Stimulated activated CD4-positive, alpha-beta T cell treated with anti-CD3 and anti-CD28 coated beads, Interleukin-12 subunit alpha, Interleukin-12 subunit beta, amount 100 ng/mL, for 4 hours (primary cell): ENCODE data around the gene LLGL2.
"Not testable (repeated sequence)": the region's sequence is repeated elsewhere in the genome, so short reads cannot be mapped to it uniquely, and the experiment has no call there.

Experiments used
- DNase-seq: peaks from one replicate; pipeline ENCODE4 v3.0.0-alpha.2; 2020

Gene LLGL2, protein sequence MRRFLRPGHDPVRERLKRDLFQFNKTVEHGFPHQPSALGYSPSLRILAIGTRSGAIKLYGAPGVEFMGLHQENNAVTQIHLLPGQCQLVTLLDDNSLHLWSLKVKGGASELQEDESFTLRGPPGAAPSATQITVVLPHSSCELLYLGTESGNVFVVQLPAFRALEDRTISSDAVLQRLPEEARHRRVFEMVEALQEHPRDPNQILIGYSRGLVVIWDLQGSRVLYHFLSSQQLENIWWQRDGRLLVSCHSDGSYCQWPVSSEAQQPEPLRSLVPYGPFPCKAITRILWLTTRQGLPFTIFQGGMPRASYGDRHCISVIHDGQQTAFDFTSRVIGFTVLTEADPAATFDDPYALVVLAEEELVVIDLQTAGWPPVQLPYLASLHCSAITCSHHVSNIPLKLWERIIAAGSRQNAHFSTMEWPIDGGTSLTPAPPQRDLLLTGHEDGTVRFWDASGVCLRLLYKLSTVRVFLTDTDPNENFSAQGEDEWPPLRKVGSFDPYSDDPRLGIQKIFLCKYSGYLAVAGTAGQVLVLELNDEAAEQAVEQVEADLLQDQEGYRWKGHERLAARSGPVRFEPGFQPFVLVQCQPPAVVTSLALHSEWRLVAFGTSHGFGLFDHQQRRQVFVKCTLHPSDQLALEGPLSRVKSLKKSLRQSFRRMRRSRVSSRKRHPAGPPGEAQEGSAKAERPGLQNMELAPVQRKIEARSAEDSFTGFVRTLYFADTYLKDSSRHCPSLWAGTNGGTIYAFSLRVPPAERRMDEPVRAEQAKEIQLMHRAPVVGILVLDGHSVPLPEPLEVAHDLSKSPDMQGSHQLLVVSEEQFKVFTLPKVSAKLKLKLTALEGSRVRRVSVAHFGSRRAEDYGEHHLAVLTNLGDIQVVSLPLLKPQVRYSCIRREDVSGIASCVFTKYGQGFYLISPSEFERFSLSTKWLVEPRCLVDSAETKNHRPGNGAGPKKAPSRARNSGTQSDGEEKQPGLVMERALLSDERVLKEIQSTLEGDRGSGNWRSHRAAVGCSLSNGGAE

DNA sequence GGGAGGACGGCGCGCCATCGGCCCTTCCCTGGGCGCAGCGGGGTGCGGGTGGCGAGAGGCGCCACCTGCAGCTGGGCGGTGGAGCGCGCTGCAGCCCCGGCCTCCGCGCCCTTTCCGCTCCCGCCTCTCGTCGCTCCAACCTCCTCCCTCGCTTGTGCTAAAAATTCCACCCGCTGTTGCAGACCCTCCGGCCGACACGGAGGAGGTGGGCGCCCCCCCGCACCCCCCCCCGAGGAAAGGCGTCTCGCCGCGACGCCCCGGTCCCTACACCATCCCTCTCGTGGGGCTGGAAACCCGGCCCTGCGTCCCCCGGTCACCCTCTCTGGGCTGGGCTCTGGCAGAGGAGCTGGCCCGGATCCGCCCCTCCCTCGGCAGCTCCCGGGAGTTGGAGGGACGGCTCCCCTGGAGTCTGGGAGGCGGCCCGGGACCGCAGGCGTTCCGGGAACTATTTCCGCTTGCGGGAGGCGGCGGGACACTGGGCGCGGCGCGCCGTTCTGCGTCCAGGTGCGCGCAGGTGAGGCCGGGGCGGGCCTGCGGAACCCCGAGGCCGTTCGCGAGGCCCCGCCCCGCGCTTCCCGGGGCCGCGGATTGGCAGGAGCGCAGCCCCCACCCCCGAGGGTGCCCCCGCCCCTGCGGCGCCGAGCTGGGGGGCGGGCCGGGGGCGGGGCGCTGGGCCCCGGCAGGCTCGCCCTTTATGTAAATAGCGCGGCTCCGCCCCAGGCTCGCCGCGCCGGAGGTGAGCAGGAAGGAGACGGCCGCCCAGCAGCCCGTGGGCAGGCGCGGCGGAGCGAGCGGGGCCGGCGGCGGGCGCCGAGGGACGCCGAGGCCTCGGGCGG is at the start of gene LLGL2:
LLGL2 (plus strand) TSS at position 728 of the 836 bp plus-strand sequence. CDS start 17,730 bp downstream, outside the sequence.
- peak; percentile 78 for DNase-seq

DNA sequence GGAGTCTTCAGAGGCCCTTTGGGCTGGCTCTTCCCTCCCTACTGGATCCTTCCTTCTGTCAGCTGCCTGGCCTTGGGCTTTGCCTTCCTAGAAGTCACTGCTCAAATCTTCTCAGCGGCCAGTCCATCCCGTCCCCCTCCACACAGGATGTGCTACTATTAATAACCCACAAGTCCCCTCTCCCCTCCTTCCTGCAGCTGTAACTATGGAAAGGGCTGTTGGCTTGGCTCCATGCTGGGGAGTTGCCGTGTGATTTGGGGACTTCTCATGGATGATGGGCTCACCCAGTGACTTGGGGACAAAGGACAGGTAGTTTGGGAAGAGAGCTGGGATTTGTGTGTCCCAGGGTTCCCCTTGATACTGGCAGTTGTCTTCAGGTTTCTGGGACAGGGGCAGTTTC is 49.6 kb upstream of the LLGL2 start:
- DNase-seq, result no peak

DNA sequence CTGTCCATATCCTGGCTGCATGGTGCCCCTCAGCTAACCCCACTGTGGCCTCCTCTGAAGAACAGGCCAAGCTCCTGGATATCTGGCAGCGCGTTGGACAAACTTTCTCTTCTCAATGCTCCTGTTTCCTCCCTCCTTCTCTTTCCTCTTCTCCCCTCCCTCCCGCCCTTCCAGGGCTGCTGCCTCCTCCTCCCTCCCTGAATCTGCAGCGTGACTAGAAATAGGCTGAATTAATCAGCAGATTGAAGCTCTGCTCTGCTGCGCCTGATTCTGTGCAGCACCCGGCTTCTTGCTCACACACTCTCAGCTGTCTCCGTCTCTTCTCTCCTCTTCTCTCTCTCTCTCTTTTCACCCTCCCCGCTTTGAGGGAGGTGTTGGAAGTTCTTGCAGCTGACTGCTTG is 49.2 kb upstream of the LLGL2 start:
- no peak for DNase-seq

DNA sequence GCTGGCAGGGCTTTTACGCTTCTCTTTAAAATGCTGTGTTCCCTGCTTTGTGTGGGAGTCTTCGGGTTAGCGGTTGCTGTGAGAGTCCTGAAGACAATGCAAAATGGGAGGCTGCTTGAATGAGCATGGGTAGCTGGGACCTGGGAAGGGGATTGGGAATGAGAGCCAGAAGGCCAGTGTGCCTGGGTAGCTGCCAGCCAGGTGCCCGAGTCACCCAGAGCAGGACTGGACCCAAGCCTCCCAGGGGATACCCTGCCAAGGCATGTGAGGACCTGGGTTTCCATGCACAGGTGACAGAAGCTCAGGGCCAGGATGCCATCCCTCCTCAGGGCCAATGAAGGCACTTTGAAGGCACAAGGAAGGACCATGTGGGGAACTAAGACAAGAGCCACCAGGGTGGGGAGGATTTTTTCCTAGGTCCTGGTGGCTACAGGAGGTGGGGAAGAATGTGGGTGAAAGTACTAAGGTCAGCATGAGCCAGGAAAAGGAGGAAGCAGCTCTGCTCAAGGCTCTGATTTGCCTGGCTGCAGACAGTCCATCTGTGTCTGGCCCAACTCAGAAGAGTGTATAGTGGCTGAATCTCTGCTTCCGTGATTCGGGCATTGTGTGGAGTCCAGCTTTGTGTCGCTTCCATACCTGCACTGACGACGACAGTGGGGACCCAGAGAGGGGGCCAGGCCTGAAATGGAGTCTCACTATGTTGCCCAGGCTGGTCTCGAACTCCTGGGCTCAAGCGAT is 48.6 kb upstream of the LLGL2 start:
- DNase-seq, result no peak

DNA sequence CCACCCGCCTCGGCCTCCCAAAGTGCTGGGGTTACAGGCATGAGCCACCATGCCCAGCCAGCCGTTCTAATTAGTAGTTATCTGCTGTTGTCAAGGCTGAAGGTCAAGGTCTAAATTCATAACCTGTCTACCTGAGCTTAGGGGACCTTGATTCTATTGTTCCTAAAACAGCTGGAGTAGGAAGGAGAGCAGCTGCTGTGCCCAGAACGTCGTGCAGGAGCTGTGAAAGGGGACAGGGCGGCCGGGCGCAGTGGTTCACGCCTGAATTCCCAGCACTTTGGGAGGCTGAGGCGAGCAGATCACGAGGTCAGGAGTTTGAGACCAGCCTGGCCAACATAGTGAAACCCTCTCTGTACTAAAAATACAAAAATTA is 48.0 kb upstream of the LLGL2 start:
- DNase-seq, result not testable (repeated sequence)

DNA sequence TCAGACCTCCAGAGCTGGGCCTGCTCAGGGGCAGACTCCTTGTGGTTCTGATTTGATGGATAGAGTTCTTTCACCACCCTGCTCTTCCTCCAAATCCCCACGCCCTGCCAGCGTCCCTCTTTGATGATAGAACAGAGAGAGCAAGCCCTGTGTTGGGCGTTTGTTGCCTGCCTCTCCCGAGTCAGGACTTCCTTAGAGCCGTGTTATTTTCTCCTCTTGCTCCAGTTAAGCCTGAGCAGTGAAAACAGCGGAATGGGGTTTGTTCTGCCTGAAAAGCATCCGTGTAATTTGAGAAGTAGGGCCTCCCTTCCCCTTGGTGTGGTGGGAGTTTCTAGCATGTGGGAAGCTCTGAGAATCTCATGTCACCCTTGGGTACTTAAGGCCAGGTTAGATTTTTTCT is 47.0 kb upstream of the LLGL2 start:
- DNase-seq, result no peak

DNA sequence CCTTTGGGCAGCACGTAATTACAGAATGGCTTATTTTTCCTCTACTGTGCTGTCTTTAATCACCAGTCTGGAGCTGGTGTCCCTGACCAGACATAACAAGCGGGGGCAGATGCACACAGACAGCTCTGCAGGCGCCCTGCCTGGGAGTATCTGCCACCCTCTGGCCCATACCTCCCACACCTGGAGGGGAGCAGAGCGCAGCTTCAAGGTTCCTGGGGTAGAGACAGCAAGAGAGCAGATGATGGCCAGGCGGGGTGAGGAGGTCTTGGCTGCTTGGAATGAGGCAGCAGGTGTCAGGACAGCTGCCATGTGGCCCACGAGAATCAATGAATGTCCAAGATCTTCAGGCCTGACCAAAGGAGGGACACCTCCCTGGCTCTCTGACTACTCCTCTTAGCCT is 45.2 kb upstream of the LLGL2 start:
- no peak for DNase-seq

DNA sequence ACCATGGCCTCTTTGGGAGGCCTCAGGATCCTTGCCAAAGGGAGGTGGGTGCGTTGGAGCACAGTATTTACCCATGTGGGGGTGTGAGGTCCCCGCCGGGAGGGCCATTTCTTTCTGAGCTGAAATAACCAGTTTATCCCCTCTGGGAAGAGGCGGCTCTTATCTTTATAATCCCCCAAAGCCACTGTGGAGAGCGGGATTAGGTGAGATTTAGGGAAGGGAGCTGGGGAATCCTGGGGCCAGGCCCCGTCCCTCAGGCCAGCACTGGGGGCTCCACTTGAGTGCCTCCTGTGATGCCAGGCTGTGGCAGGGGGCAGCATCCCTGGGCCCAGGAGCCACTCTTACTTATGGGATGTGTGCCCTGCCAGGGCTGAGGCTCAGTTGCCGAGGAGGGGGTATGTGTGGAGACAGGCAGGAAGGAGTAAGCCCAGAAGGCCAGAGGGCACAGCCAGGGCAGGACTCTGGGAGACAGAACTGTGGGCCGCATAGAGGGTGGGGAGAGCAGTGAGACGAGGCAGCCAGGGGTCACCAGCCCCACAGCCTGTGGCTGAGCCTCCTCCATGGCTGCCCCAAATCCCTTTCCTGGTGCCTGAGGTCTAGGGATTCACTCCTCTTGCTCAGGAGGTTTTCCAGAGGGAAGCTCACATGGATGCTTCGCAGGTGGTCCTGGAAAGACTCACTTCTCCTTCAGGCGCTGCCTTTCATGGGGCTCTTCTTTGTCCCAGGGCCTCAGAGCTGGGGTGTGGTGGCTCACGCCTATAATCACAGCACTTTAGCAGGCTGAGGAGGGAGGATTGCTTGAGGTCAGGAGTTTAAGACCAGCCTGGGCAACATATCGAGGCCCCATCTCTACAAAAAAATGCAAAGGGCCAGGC is 44.1 kb upstream of the LLGL2 start:
- DNase-seq, result no peak

DNA sequence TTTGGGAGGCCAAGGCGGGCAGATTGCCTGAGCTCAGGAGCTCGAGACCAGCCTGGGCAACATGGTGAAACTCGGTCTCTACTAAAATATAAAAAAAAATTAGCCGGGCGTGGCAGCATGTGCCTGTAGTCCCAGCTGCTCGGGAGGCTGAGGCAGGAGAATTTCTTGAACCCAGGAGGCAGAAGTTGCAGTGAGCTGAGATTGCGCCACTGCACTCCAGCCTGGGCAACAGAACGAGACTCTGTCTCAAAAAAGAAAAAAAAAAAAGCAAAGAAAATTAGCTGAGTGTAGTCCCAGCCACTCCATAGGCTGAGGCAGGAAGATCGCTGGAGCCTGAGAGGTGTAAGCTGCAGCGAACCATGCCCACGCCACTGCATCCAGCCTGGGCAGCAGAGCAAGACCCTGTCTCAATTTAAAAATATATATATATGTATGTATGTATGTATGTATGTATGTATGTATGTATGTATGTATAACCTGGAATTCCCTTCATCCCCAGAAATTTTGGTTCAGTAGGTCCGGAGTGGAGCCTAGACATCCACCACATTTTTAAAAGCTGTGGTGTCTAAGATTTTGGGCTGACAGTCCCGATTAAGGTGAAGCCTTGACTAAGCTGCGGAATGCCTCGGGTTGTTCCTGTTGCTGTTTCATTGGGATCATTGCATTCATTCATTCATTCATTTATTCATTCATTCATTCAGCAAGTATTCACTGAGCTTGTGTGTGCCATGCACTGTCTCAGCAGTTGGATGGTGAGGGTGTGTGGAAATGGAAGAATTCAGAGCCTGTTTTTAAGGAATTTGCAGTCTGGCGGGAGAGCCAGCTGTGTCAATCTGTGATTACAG is 43.2 kb upstream of the LLGL2 start:
- no peak for DNase-seq

DNA sequence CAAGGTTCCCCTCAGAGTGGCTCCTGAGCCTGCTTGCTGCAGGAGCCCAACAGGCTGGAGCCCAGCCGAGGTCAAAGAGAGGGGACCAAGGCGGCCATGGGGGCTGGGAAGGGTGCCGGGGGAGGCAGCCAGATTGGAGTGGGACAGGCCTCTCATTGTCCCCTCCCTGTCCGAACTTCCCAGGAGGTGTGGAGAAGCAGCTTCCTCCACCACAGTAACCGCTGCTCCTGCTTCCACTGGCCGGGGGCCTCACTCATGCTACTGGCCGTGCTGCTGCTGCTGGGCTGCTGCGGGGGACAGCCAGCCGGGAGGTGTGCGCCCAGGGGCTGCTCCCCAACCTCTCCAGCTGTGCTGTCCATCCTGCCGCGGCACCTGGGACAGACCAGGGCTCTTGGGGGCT is 39.8 kb upstream of the LLGL2 start:
- DNase-seq, result no peak

DNA sequence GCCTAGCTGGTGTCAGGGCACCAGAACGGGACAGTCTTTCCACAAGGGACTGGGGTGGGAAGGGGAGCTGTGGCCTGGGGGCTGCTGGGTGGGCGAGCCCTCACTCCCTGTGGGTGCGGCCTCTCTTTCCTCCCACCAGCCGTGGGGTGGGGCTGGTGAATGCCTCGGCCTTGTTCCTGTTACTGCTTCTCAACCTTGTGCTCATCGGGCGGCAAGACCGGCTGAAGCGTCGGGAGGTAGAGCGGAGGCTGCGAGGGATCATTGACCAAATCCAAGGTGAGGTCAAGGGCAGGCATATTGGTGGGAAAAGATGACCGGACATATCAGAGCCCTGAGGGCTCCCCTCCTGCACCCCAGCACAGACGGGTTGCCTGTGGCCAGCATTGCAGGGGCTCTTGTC is 39.3 kb upstream of the LLGL2 start:
- DNase-seq, result no peak

DNA sequence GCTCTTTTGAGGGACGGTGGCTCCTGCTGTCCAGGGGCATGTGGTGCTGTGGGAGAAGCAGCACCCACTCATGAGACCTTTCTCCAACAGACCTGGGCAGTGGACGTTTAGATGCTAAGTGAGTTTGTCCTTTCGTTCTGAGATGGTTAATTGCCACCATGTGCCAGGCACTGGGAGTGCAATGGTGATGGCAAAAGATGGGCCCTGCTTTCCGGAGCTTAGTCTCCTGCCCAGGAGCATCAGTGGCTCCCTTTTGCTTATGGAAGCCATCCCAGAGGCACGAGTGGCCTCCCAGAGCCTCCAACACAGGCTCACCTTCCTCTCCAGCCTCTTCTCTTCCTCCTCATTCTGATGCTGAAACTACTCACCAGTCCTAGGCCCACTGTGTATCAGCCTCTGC is 38.5 kb upstream of the LLGL2 start:
- DNase-seq, result no peak

DNA sequence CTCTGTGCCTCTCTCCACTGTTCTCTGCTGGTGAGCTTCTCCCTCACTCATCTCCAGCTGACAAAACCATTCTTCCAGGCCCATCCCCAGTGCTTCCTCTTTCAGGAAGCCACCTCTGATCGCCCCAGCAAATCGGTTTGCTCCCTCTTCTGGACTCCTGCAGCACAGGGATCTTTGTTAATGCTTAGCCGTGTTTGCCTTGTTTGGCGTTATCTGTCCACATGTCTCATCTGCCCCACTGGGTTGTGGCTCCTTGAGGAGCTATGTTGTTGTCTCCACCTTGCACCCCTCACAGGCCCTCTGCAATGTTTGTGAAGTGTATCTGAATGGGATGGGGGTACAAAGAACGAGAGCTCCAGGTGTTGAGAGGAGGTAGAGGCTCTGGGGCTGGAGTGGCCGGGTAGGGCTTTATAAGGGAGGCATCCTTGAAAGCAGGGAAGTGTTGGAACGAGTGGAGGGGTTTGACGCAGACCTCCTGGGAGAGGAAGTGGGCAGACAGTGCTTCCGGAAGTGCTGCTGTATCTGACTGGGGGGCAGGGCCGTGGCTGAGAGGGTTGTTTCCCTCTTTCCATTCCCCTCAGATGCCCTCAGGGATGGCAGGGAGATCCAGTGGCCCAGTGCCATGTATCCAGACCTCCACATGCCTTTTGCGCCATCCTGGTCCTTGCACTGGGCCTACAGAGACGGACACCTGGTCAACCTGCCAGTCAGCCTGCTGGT is 38.0 kb upstream of the LLGL2 start:
- DNase-seq, result peak; percentile 11

DNA sequence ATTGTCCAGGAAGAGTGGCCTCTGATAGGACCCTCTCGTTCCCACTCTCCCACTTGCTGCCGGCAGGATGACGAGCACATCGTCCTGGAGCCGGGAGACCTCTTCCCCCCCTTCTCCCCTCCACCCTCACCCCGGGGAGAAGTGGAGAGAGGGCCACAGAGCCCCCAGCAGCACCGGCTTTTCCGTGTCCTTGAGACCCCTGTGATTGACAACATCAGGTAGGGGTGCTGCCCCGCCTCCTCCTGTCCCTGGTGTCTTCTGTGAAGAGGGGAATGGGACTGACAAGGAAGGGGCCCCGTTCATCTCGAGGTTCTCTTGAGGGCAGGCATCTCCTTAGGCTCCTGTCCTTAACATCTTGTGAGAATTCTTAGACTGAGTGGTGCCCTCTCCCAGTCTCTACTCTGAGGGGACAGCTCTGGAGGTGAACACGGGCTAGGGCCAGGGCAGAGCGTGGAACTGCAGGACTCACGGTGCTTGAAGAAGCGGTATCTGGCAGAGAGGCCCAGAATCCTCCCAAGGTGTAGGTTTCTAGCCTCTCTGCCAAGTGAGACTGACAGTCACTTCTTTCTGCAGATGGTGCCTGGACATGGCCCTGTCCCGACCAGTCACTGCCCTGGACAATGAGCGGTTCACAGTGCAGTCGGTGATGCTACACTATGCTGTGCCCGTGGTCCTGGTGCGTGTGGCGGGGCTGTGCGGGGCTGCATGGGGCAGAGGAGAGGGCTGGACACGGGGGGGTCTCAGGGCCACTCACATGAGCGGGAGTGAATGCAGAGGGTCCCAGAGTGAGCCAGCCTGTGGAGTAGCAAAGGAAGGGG is 36.6 kb upstream of the LLGL2 start:
- DNase-seq, result no peak

DNA sequence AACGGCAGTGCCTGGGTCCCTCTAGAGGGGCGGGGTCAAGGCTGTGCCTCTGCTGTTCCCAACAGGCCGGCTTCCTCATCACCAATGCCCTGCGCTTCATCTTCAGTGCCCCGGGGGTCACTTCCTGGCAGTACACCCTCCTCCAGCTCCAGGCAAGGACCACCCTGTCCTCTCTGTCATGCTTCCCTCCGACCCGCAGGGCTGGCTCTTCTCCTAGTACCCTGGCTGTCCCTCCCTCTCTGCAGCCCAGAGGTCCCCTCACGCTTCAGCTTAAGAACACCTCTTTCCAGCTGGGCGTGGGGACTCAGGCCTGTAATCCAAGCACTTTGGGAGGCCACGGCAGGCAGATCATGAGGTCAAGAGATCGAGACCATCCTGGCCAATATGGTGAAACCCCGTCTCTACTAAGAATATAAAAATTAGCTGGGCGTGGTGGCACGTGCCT is 36.0 kb upstream of the LLGL2 start:
- no peak for DNase-seq

DNA sequence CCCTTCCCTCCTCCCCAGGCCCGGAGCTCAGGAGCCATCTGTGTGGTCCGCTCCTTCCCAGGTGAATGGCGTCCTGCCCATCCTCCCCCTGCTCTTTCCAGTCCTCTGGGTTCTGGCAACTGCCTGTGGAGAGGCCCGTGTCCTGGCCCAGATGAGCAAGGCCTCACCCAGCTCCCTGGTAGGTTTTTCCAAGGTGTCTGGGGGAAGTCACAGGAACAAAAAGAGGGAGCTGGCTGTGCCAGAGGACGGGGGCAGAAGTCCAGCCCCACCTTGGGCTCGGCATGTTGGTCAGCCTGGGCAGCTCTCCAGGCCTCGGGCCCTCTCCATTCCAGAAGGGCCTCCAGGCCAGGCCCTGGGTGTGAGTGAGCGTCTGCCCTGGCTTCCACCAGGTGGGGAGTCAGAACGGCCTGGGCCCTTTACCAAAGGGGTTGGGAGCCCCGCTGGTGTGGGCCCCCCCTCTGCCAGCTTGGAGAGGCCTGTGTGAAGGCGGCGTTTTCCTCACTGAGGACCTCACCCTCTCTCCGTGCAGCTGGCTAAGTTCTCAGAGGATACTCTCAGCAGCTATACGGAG is 35.2 kb upstream of the LLGL2 start:
- DNase-seq, result no peak

DNA sequence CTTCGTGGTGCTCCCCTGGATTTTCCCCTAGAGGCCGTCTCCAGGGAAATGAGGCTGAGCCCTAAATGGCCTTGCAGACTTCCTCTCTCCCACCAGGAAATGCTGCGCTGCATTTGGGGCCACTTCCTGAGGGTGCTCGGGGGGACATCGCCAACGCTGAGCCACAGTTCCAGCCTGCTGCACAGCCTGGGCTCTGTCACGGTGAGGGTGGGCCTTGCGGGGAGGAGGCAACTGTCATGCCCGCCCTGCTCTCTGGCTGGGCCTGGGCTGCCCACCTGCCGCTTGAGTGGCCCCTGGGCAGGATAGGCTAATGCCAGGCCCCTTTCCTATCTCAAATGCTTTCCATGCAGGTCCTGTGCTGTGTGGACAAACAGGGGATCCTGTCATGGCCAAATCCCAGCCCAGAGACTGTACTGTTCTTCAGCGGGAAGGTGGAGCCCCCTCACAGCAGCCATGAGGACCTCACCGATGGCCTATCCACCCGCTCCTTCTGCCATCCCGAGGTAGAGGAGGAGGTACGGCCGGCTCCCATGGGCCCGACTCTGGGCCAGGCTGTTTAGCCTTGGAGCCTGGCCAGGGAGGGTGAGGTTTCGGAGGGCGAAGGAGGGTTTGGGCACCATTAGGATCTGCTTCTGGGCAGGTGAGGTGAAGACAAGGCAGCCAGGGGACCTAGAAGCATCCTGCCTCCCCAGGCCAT is 34.4 kb upstream of the LLGL2 start:
- no peak for DNase-seq
